Glutamatergic neuron (in vitro differentiated cells): ENCODE measurements around the gene ACYP2. TPM values are rescaled to one million over a fixed set of nuclear protein-coding genes. Genes with fewer than 3 reads are reported as not detected.
"Not testable (repeated sequence)": the region's sequence is repeated elsewhere in the genome, so short reads cannot be mapped to it uniquely, and the experiment has no call there.

Source experiments
- DNase-seq: peaks from one replicate; pipeline ENCODE4 v3.0.0; 2022
- H3K27ac Mint-ChIP-seq: one replicate; pipeline ENCODE4 v1.8.0; 2020; ENCODE audit warnings: mild to moderate bottlenecking, mixed read lengths, inconsistent platforms; ENCODE audit not compliant: unreplicated experiment
- H3K27me3 Mint-ChIP-seq: one replicate; pipeline ENCODE4 v1.8.0; 2020; ENCODE audit warnings: mild to moderate bottlenecking, moderate library complexity, mixed read lengths, inconsistent platforms; ENCODE audit not compliant: unreplicated experiment
- H3K36me3 Mint-ChIP-seq: one replicate; pipeline ENCODE4 v1.8.0; 2020; ENCODE audit warnings: mild to moderate bottlenecking, mixed read lengths, inconsistent platforms; ENCODE audit not compliant: unreplicated experiment
- H3K4me1 Mint-ChIP-seq: one replicate; pipeline ENCODE4 v1.8.0; 2020; ENCODE audit warnings: mild to moderate bottlenecking, low read depth, mixed read lengths, inconsistent platforms; ENCODE audit not compliant: unreplicated experiment
- H3K4me3 Mint-ChIP-seq: one replicate; pipeline ENCODE4 v1.8.0; 2020; ENCODE audit warnings: mild to moderate bottlenecking, mixed read lengths, inconsistent platforms; ENCODE audit not compliant: unreplicated experiment
- H3K9me3 Mint-ChIP-seq: one replicate; pipeline ENCODE4 v1.8.0; 2020; ENCODE audit warnings: mild to moderate bottlenecking, moderate library complexity, mixed read lengths, inconsistent platforms; ENCODE audit not compliant: unreplicated experiment
- CTCF ChIP-seq: fragments of 200-600 bp; sonication (generic); IDR thresholded peaks from one replicate; pipeline ENCODE4 v1.5.0; 2021; ENCODE audit not compliant: partially characterized antibody, unreplicated experiment
- total RNA-seq: library from RNA; stranded (reverse); fragmentation: NEBNext Ultra II Directional; extraction: Animal tissue kit (Norgen Biotek cat#: 25700); gene quantifications from one replicate; pipeline ENCODE4 v1.2.1, GENCODE V29; 2021; ENCODE audit not compliant: unreplicated experiment

The ACYP2 gene
- total RNA-seq, 1 donor from 2014 or later: 8.4 TPM

- peaks cover 2% of the 10 kb centered on the region for H3K9me3 Mint-ChIP-seq
- H3K4me3 Mint-ChIP-seq: no peak overlapping the region
- no peak for TF ChIP-seq CTCF
- H3K36me3 Mint-ChIP-seq: peaks cover 7% of the 10 kb centered on the region
- no peaks in the 10 kb centered on the region for H3K4me1 Mint-ChIP-seq
- DNase-seq: no peak
- H3K27me3 Mint-ChIP-seq: peaks cover 2% of the 10 kb centered on the region
- H3K27ac Mint-ChIP-seq: no peak overlapping the region
Measured at GRCh38 chr2:54259413-54260240, 144.2 kb downstream of the ACYP2 start.

GRCh38 chr2:54260241-54260595, 144.8 kb downstream of the ACYP2 start:
- peaks cover 13% of the 10 kb centered on the region for H3K36me3 Mint-ChIP-seq
- H3K4me1 Mint-ChIP-seq: no peaks in the 10 kb centered on the region
- H3K27ac Mint-ChIP-seq: no peak overlapping the region
- peaks cover 2% of the 10 kb centered on the region for H3K27me3 Mint-ChIP-seq
- DNase-seq: no peak
- peaks cover 2% of the 10 kb centered on the region for H3K9me3 Mint-ChIP-seq
- TF ChIP-seq CTCF: no peak
- H3K4me3 Mint-ChIP-seq: no peak overlapping the region

GRCh38 chr2:54261537-54261936, 146.1 kb downstream of the ACYP2 start:
- H3K9me3 Mint-ChIP-seq: peaks cover 2% of the 10 kb centered on the region
- peaks cover 2% of the 10 kb centered on the region for H3K27me3 Mint-ChIP-seq
- H3K4me3 Mint-ChIP-seq: no peak overlapping the region
- peaks cover 19% of the 10 kb centered on the region for H3K36me3 Mint-ChIP-seq
- no peak overlapping the region for H3K27ac Mint-ChIP-seq
- no peak for DNase-seq
- TF ChIP-seq CTCF: no peak
- H3K4me1 Mint-ChIP-seq: no peaks in the 10 kb centered on the region

GRCh38 chr2:54262015-54262765, 146.8 kb downstream of the ACYP2 start:
- Mint-ChIP-seq H3K36me3 (peaks cover 19% of the 10 kb centered on the region), H3K27me3 (peaks cover 2% of the 10 kb centered on the region), H3K9me3 (peaks cover 2% of the 10 kb centered on the region), H3K4me1 (no peaks in the 10 kb centered on the region), H3K4me3 (no peak overlapping the region), H3K27ac (no peak overlapping the region)
- TF ChIP-seq CTCF: no peak
- DNase-seq: no peak

GRCh38 chr2:54265081-54265480, 149.7 kb downstream of the ACYP2 start:
- H3K9me3 Mint-ChIP-seq, DNase-seq, H3K4me3 Mint-ChIP-seq, H3K4me1 Mint-ChIP-seq, H3K27ac Mint-ChIP-seq, H3K27me3 Mint-ChIP-seq: not testable (repeated sequence)
- peaks cover 19% of the 10 kb centered on the region for H3K36me3 Mint-ChIP-seq
